IPS-20b (cell line): ENCODE measurements around the gene KRT71.

Experiments used
- H3K27ac ChIP-seq: one replicate; pipeline ENCODE4 v1.5.1; 2013; ENCODE audit warnings: low read length
- H3K27me3 ChIP-seq: 2 replicates; pipeline ENCODE4 v1.6.1; 2013; ENCODE audit warnings: mild to moderate bottlenecking, low read length, inconsistent platforms; ENCODE audit not compliant: insufficient read depth
- H3K36me3 ChIP-seq: 2 replicates; pipeline ENCODE4 v1.6.1; 2013; ENCODE audit warnings: low read depth, mild to moderate bottlenecking, inconsistent platforms, low read length, moderate library complexity; ENCODE audit not compliant: insufficient read depth
- H3K4me1 ChIP-seq: 2 replicates; pipeline ENCODE4 v1.6.1; 2013; ENCODE audit warnings: mild to moderate bottlenecking, control low read depth, inconsistent platforms, low read length, moderate library complexity; ENCODE audit not compliant: insufficient read depth
- H3K4me3 ChIP-seq: 2 replicates; pipeline ENCODE4 v1.5.1; 2013; ENCODE audit warnings: mild to moderate bottlenecking, low read length, inconsistent platforms
- H3K9ac ChIP-seq: 2 replicates; pipeline ENCODE4 v1.6.1; 2013; ENCODE audit warnings: low read depth, mild to moderate bottlenecking, inconsistent platforms, low read length, moderate library complexity
- H3K9me3 ChIP-seq: 2 replicates; pipeline ENCODE4 v1.6.1; 2013; ENCODE audit warnings: mild to moderate bottlenecking, low read depth, low read length, inconsistent platforms; ENCODE audit not compliant: insufficient read depth

The KRT71 gene

DNA sequence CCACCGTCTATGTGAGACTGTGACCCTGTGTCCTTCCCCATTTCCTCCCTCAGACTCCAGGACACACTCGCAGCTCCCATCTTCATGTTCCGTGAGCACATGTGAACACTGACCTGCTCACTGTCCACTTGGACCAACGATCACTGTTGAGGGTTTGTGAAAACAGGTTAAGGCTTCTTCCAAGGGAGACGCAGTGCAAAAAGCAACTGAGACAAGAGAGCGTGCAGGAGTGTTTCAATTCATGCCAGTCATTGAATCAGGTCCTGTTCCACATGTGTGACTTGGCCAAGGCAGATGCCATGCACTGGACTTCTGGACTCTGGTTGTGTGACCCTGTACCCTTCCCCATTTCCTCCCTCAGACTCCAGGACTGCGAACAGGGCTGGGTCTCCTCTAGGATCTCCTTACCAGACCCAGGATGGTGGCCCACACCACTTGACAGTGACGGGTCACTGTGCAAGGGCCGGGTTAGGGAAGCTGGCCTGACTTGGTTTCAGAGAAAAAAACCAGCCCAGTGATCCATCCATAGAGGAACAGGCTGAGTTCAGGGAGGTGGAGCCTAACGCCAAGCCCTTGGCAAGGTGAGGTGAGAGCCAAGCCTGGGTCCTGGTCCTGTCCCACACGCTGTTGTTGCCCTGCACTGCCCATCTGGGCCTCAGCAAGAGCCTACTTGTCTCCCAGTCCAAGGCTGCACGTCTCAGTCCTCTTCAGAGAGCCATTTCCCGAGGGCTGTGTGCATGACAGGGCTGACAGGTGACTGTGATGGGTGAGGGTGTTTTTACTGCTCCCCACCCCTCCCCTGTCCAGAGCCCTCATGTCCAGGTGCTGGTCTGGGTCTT, 27.1 kb downstream of the KRT71 start:
- H3K4me1 ChIP-seq, result no peaks in the 10 kb centered on the region
- H3K27ac ChIP-seq, result no peak overlapping the region
- H3K27me3 ChIP-seq, result no peaks in the 10 kb centered on the region; the same call in 1 of the 2 replicates
- H3K9ac ChIP-seq, result no peak overlapping the region
- no peak overlapping the region for H3K4me3 ChIP-seq
- no peaks in the 10 kb centered on the region for H3K9me3 ChIP-seq
- no peaks in the 10 kb centered on the region for H3K36me3 ChIP-seq

DNA sequence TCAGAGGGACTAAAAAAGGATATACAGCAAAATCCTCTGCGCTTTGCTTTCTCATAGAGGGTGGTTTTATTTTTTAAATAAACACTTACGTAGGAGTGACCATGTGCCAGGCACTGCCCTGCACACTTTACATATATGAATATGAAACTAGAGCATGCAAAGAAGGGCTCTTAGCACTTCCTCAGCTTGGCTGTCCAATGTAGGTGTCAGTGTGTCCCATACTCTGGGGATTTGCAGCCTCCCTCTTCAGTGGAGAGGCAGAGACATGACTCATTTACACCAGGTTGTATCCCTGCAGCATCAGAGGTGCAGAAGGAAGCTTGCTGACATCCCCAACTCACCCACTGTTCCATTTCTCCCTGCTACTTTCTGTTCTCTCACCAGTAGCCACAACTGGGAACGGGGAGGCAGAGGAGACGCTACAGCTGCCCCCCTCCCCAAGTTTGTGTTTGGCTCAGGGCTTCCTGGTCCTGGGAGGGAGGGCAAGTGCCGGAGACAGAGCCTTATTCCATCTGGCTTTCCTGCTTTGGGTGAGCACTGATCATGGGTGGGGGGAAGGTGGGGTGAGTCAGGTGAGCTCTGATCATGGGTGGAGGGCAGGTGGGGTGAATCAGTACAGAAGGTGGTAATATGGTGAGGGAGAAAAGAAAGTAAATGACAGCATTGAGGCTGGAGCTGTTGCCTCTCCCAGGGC, 27.9 kb downstream of the KRT71 start:
- Histone ChIP-seq H3K9me3 (no peaks in the 10 kb centered on the region), H3K9ac (no peak overlapping the region), H3K4me1 (no peaks in the 10 kb centered on the region), H3K4me3 (no peak overlapping the region), H3K27ac (no peak overlapping the region), H3K36me3 (no peaks in the 10 kb centered on the region), H3K27me3 (no peaks in the 10 kb centered on the region; the same call in 1 of the 2 replicates)

DNA sequence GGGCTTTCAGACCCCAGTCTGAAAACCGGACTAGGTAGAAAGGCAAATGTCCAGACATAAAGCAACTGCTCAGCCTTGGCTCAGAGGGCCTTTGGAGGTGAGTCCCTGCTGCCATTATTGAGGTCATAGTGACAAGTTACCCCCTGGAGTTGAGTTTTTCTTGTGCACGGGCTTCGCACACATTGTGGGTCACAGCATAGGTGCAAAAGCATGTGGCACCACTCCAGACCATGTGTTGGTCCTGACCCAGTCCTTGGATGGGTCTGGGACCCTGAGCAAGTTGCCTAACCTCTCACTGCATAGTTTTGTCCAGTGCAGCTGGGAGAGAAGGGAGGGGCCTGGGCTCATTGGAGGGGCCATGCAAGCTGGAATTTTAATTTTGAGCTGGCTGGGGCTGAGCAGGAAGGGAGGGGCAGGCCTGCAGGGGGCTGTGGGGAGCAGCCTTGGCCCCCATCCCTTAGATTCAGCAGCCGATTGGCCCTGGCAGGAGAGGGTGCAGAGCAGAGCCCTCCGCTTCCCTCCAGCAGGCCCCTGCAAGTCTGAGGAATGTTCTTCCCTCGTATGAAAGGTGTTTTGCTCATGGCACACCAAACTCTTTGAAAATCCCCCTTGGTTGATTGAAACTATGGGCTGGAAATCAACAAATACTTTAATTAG, 28.6 kb downstream of the KRT71 start:
- Histone ChIP-seq H3K4me1 (no peaks in the 10 kb centered on the region), H3K36me3 (no peaks in the 10 kb centered on the region), H3K27ac (no peak overlapping the region), H3K4me3 (no peak overlapping the region), H3K27me3 (no peaks in the 10 kb centered on the region; the same call in 1 of the 2 replicates), H3K9ac (no peak overlapping the region), H3K9me3 (no peaks in the 10 kb centered on the region)

DNA sequence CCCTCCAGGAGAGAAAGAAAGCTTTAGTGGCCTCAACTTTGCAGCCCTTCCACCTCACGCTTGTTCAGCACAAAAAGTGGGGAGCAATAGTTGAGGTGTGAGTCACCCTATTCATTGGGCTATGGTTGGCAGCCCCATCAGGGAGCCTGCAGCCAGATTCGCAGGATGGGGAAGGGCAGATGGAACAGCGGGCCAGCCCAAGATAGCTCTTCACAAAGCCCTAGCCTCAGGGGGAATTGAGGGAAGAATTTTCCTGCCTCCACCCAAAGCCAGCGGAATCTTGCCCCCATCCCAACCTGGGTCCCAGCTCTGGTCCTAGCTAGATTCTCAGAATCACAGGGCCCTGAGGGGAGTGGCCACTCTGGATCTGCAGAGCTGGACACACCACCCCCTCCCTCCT, 29.1 kb downstream of the KRT71 start:
- no peak overlapping the region for H3K27ac ChIP-seq
- no peaks in the 10 kb centered on the region for H3K9me3 ChIP-seq
- H3K9ac ChIP-seq, result no peak overlapping the region
- no peaks in the 10 kb centered on the region for H3K36me3 ChIP-seq
- H3K27me3 ChIP-seq, result no peaks in the 10 kb centered on the region; the same call in 1 of the 2 replicates
- H3K4me3 ChIP-seq, result no peak overlapping the region
- H3K4me1 ChIP-seq, result no peaks in the 10 kb centered on the region

DNA sequence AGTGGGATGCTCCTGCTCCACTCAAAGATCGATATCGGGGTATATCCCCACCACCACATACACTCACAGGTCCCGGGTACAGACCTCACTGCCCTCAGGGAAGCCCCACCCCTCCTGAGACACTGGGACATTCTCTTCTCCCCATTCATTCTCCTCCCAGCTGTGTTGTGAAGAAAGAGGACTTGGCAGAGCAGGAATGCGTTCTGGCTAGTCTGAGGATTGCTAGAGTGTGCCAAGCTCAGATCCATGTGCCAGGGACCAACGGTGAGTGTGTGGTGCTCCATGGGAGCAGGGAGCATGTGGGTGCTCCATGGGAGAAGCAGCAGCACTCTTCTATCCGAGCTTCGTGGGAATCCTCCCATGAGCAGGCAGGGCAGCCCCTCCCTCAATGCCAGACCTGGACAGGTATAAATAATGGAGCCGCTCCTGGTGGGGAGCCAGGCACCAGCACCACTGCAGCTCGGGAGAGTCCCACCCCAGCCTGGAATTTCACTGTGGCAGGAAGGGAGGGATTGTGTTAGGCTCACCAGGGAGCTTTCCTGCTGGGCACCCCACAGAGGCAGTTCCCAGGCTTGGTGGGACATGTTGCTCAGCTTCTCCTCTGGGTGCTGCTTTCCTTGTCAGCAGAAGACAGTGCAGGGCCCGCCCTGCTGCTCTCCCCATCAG, 30.5 kb downstream of the KRT71 start:
- Histone ChIP-seq H3K9me3 (no peaks in the 10 kb centered on the region), H3K27ac (no peak overlapping the region), H3K9ac (no peak overlapping the region), H3K4me3 (no peak overlapping the region), H3K27me3 (no peaks in the 10 kb centered on the region; the same call in 1 of the 2 replicates), H3K36me3 (no peaks in the 10 kb centered on the region), H3K4me1 (no peaks in the 10 kb centered on the region)

DNA sequence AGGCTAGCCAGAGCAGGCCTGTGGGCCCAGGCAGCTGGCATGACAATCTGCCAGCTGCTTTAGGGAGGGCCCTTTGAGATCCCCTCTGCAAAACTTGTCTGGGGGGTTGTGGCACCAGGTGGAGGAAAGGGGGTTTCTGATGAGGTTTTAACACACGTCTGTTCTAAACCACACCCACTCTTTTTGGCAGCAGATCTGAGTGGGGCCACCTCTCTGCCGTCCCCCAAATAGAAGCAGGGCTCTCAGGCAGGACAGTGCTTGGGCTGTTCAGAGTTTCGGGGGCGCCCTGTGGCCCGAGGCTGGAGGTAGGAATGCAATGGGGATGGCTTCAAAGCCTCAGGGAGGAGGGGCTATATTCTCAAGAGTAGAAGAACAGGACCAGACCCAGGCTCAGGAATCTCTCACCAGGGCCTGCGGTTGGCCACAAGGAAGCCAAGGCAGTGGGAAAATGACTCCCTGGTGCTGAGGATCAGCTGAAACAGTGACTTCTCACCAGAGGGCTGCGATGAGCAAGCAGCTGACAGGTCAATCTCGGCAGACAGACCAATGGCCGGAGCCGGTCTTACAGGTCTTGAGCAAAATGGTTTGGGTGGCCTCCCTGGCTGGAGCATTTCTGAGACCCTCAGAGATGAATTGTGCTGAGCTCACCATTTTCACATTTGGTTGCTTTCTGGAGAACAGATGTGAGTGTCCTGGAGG, 31.2 kb downstream of the KRT71 start:
- H3K27me3 ChIP-seq, result no peaks in the 10 kb centered on the region; the same call in 1 of the 2 replicates
- no peak overlapping the region for H3K27ac ChIP-seq
- H3K9me3 ChIP-seq, result no peaks in the 10 kb centered on the region
- no peaks in the 10 kb centered on the region for H3K36me3 ChIP-seq
- no peak overlapping the region for H3K4me3 ChIP-seq
- H3K9ac ChIP-seq, result no peak overlapping the region
- H3K4me1 ChIP-seq, result no peaks in the 10 kb centered on the region

DNA sequence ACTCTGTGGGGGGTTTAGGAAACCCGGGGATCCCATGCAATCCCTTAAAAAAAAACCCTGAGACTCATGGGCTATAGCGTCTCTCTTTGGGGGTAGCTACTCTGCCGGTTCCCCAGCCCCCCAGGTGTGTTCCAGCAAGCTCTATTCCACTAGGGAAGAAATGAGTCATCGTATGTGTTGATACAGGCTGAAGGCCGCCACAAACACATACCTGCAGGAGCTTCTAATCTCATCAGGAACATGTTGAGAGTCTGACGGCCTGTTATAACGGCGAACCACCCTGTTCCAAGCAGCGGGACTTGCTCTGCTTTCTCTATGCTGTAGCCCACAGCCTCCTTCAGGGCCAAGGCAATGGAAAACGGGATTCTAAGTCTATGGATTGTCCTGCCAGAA, 31.8 kb downstream of the KRT71 start:
- Histone ChIP-seq H3K36me3 (no peaks in the 10 kb centered on the region), H3K4me3 (no peak overlapping the region), H3K27me3 (no peaks in the 10 kb centered on the region; the same call in 1 of the 2 replicates), H3K27ac (no peak overlapping the region), H3K9me3 (no peaks in the 10 kb centered on the region), H3K4me1 (no peaks in the 10 kb centered on the region), H3K9ac (no peak overlapping the region)

DNA sequence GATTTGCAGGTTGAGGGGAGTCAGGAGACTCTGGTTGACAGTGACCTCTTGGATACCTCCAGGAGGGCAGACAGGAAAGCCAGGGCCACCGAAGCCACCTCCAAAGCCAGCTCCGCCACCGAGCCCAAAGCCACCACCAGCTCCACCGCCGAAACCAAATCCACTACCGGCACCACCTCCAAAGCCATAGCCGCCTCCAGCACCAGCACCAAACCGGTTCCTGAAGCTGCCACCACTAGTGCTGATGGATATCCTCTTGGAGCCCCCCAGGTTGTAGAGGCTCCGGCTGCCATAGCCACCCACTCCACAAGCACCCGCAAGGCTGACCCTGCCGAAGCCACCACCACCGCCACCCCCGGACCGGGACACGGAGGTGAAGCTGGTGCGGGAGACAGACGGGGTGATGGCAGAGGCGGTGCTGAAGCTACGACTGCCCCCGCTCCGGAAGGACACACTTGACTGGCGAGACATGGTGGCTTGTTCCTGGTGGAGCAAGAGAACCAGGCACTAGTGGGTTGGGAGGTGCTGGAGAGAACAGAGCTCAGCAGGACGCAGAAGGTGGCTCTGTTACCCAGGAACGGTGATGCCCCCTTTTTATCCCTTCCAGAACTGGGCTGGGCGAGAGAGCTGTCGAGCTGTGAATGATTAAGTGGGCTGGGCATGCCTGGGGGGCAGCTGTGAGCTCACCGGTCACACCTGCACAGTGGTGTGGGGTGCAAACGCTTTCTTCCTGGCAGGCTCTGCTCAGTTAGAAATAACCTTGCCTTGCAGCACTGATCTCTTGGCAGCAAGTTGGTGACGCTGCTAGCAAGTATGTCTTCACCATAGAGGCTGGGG, 32.9 kb downstream of the KRT71 start, which contains the start of gene KRT5:
Gene KRT5 (minus strand): TSS at position 569 of the 837 bp plus-strand sequence. CDS start 98 bp downstream, at position 471.
- Histone ChIP-seq H3K9ac (no peak within 1 kb of the TSS), H3K27me3 (no peaks in the 10 kb centered on the region; the same call in 1 of the 2 replicates), H3K9me3 (no peaks in the 10 kb centered on the region), H3K4me3 (no peak within 1 kb of the TSS), H3K27ac (no peak within 1 kb of the TSS), H3K4me1 (no peaks in the 10 kb centered on the region), H3K36me3 (no peaks in the 10 kb centered on the region)

DNA sequence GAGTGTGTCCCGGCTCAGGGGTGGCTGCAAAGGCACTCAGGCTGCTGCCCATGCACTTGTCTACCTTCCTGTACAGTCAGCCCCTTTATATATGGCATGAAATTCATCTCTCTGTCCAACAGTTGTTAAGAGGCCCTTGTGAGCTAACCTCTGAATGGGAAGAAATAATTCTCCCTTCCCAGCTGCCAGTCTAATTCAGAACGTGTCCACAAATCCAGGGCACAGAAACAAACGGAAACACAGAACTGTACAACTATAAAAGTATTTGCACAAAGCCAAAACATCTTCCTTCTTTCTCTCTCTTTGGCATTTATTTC, 33.6 kb downstream of the KRT71 start:
- H3K27ac ChIP-seq, result no peak overlapping the region
- H3K9ac ChIP-seq, result no peak overlapping the region
- no peaks in the 10 kb centered on the region for H3K4me1 ChIP-seq
- no peaks in the 10 kb centered on the region for H3K27me3 ChIP-seq
- H3K4me3 ChIP-seq, result no peak overlapping the region
- H3K9me3 ChIP-seq, result no peaks in the 10 kb centered on the region
- H3K36me3 ChIP-seq, result no peaks in the 10 kb centered on the region

DNA sequence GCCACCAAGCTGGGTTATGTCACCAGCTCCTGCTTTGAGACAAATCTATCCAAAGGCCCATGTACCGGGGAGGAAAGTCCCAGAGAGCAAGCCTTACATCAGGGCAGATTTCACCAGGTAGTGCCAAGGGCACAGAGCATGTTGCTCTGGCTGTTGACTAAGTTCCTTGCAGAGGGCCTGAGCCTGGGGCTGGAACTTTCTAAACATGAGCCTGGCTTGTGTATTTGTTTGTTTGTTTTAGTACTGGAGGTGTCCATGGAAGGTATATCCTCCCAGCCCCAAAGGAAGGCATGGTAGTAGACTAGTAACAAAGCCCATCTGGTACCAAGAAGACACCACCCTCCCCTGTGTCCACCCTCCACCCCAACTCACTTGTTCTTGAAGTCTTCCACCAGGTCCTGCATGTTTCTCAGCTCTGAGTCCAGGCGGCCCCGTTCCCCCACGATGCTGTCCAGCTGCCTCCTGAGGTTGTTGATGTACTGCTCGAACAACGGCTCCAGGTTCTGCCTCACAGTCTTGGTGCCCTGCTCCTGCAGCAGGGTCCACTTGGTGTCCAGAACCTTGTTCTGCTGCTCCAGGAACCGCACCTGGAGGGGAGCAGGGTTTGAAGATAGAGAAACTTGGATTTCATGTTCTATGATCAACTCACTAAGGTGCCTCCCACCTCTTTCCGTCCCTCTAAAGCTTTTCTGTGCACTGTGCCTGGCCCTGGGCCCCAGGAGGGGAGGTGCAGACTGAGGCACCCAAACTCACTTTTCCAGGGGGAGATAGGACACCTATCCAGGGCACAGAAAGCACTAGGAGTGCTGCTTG, 34.2 kb downstream of the KRT71 start:
- Histone ChIP-seq H3K4me3 (no peak overlapping the region), H3K4me1 (no peaks in the 10 kb centered on the region), H3K27me3 (no peaks in the 10 kb centered on the region), H3K9me3 (no peaks in the 10 kb centered on the region), H3K27ac (no peak overlapping the region), H3K36me3 (no peaks in the 10 kb centered on the region), H3K9ac (no peak overlapping the region)
